ENCODE data around the gene SPINK4.

GRCh38 chr9:33291031-33291397, 51.0 kb downstream of the SPINK4 start:
- TF ChIP-seq EZH2 (IDR thresholded peaks at IDR 0.05; ENCODE audit: borderline replicate concordance, low read length) (no peak), CTCF (IDR thresholded peaks at IDR 0.05; ENCODE audit: low read length) (0 out of 2 replicates have a peak, but pooled peaks have one; percentile 8)

Data from OCI-LY1 (cell line).